Type B pancreatic cell (in vitro differentiated cells): ENCODE results near the gene MSANTD2. TPM values are rescaled to one million over a fixed set of nuclear protein-coding genes. Genes with fewer than 3 reads are reported as not detected.

Experiments used
- DNase-seq: peaks from one replicate; pipeline ENCODE4 v3.0.0; 2021; ENCODE audit warnings: mixed read lengths; ENCODE audit not compliant: unreplicated experiment; ENCODE audit errors: extremely low spot score
- H3K27ac Mint-ChIP-seq: 2 replicates; pipeline ENCODE4 v1.8.0; 2021; ENCODE audit warnings: mild to moderate bottlenecking, mixed read lengths
- H3K27me3 Mint-ChIP-seq: 2 replicates; pipeline ENCODE4 v1.8.0; 2021; ENCODE audit warnings: mixed read lengths
- H3K36me3 Mint-ChIP-seq: 2 replicates; pipeline ENCODE4 v1.8.0; 2021; ENCODE audit warnings: mixed read lengths
- H3K4me1 Mint-ChIP-seq: one replicate; pipeline ENCODE4 v1.8.0; 2021; ENCODE audit warnings: mixed read lengths; ENCODE audit not compliant: unreplicated experiment
- H3K4me3 Mint-ChIP-seq: 2 replicates; pipeline ENCODE4 v1.8.0; 2021; ENCODE audit warnings: mild to moderate bottlenecking, mixed read lengths
- H3K9me3 Mint-ChIP-seq: 2 replicates; pipeline ENCODE4 v1.8.0; 2021; ENCODE audit warnings: mixed read lengths
- CTCF ChIP-seq: fragments of 200-600 bp; sonication (generic); conservative IDR thresholded peaks from 2 replicates; pipeline ENCODE4 v1.5.0; 2021; ENCODE audit warnings: antibody characterized with exemption, mild to moderate bottlenecking
- total RNA-seq: library from RNA; stranded (reverse); gene quantifications from 2 replicates; pipeline ENCODE4 v1.2.1, GENCODE V29; 2021; ENCODE audit warnings: low replicate concordance

MSANTD2 gene
- total RNA-seq, 1 donor from 2014 or later: 27.4 TPM

- Mint-ChIP-seq H3K27ac (no peak overlapping the region), H3K4me1 (peaks cover 14% of the 10 kb centered on the region), H3K36me3 (no peaks in the 10 kb centered on the region), H3K27me3 (peaks cover 82% of the 10 kb centered on the region), H3K9me3 (no peaks in the 10 kb centered on the region), H3K4me3 (peak overlapping the region; percentile 83)
- TF ChIP-seq CTCF: no peak
- DNase-seq: no peak
Observed at GRCh38 chr11:124717421-124717785, 82.8 kb downstream of the MSANTD2 start.

- TF ChIP-seq CTCF: no peak
- Mint-ChIP-seq H3K4me3 (no peak overlapping the region), H3K27ac (no peak overlapping the region), H3K36me3 (no peaks in the 10 kb centered on the region), H3K9me3 (no peaks in the 10 kb centered on the region), H3K4me1 (peaks cover 5% of the 10 kb centered on the region), H3K27me3 (peaks cover 74% of the 10 kb centered on the region)
- no peak for DNase-seq
Observed at GRCh38 chr11:124716591-124716990, 83.6 kb downstream of the MSANTD2 start.

Other genes with a start within 250 kb of the MSANTD2 start
- gene OR8A1, start 230.4 kb downstream of the MSANTD2 start, total RNA-seq: 0.10 TPM in 1 of 2 replicates, not detected in the other
- gene PANX3, start 189.0 kb downstream of the MSANTD2 start, total RNA-seq: 0.17 TPM in 1 of 2 replicates, not detected in the other
- gene TBRG1, start 177.5 kb downstream of the MSANTD2 start, total RNA-seq: 29.4 and 41.1 TPM in 2 replicates
- gene SIAE, start 126.7 kb downstream of the MSANTD2 start, total RNA-seq: 28.8 and 33.9 TPM in 2 replicates
- gene SPA17, start 126.5 kb downstream of the MSANTD2 start, total RNA-seq: 7.2 and 13.4 TPM in 2 replicates
- 3.6 and 17.3 TPM in 2 replicates for gene NRGN, start 60.5 kb downstream of the MSANTD2 start, total RNA-seq
- gene VSIG2, start 48.2 kb downstream of the MSANTD2 start, total RNA-seq: 8.7 and 14.8 TPM in 2 replicates
- 3.6 and 3.7 TPM in 2 replicates for gene ESAM, start 38.1 kb downstream of the MSANTD2 start, total RNA-seq
- gene ROBO3, start 65.0 kb upstream of the MSANTD2 start, total RNA-seq: 5.5 and 27.4 TPM in 2 replicates
- gene ROBO4, start 97.5 kb upstream of the MSANTD2 start, total RNA-seq: not detected in 2 replicates
- not detected in 2 replicates for gene HEPN1, start 118.8 kb upstream of the MSANTD2 start, total RNA-seq
- 0.43 TPM in 1 of 2 replicates, not detected in the other for gene HEPACAM, start 135.6 kb upstream of the MSANTD2 start, total RNA-seq
- gene CCDC15, start 153.8 kb upstream of the MSANTD2 start, total RNA-seq: 1.5 and 3.2 TPM in 2 replicates